ENCODE data around the gene MATR3.

Gene MATR3

DNA sequence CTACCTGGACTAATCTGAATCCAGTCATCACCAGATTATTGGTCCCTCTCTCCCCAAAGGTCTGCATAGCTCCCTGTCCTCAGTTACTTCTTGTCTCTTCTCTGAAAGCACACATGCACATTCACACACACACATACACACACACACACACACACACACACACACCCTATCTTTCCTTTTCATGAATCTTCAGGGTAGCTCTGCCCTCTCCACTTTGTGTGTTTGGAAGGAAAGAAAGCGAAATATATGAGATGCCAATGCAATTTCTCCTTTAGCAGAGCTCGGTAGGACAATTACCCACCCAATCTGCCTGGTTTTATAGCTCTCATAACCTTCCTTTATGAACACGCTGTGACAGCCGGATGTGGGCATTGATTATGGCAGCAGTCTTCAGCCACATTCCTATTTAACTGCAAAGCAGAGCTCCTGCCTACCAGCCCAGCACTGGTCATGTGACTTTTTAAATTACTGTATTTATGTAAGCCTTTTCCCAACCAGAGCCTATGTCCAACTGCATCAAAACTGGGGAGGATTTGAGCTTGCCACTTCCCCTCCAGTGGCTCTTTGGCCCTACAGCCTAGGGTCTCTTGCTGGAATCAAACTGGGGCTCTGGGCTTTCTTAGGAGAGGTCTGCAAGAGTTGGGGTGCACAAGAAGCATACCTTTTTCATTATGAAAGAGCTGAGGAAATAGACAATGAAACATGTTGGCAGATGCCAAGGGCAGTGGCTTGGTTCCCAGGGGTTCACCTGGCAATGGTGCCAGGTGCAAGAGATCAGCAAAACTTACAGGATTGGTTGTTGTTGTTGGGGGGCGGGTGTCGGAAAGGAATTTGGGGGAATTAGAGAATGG, 20.8 kb upstream of the MATR3 start:
- DNase-seq, result no peak

DNA sequence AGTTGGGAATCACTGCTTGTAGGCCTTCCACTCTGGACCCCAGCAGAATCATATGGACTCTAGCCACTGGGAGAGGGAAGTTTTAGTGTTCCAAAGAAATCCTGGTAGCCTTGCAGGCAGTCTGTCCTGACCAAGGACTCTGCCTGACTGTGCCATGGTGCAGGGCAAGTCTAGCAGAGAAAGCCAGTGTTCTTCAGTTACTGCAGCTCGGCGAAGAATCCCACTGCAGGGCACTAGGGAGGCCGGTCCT, 20.3 kb upstream of the MATR3 start:
- no peak for DNase-seq

DNA sequence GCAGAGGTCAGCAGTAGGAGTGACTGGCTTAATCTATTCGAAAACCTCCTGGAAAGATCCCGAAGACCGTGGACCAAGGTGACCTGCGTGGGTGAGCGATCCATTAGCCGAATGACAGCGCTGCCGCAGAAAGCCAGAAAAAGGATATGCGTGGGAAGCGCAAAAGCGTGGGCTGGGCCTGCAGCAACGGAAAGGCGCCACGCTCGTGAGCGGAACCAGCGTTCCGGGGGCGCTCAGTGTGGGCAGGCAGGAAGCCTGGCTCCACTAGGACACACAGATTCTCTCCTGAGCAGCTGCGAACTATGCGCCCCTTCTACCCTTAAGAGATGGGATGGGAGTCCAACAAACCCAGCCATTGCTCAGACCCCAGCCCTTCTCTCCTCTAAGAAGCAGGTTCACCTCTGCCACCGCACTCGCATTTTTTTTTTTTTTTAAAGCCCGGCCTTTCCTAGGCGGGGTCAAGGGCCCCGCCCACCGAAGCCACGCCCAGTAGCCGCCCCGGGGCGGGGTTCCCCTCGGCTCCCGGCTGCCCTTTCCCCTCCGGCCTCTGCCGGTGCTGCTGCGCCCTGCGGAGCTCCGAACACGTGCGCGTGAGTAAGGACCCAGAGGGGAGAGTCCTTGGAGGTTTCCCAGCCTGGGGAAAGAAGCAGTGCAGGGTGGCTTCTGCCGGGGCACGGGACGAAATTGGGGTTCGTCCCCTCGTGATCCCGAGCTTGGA, 19.8 kb upstream of the MATR3 start:
- peak; percentile 86 for DNase-seq

DNA sequence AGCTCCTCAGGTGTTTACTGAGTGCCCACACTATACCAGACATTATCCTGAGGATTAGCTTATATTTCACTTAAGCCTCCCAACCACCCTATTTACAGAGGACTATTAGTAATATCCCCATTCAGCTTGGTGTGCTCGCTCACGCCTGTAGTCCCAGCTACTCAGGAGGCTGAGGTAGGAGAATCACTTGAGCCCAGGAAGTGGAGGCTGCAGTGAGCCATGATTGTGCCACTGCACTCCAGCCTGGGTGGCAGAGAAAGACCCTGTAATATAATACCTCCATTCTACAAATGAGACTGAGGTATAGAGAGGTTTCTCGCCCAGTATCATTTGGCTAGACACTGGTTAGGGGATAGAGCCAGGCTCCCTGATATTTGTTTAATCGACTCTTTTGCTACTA, 18.0 kb upstream of the MATR3 start:
- no peak for DNase-seq

DNA sequence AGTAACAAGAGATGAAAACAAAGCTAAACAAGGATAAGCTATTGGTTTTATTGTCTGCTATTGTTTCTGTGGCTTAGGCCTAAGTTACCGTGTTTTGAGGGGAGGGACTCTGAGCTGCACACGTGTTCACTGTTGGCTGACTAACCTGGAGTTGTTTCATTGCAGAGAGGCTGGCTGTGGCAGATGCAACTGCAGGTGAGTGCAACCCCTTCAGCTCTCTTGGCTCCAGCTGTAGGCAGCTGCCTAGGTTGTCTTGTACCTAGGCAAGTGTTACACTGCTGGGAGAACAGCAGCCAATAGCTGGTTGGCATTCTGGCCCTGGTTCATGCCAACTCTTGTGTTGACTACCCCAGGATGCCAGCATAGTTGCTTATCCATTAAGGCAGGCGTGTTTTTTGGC, 17.6 kb upstream of the MATR3 start:
- no peak for DNase-seq

DNA sequence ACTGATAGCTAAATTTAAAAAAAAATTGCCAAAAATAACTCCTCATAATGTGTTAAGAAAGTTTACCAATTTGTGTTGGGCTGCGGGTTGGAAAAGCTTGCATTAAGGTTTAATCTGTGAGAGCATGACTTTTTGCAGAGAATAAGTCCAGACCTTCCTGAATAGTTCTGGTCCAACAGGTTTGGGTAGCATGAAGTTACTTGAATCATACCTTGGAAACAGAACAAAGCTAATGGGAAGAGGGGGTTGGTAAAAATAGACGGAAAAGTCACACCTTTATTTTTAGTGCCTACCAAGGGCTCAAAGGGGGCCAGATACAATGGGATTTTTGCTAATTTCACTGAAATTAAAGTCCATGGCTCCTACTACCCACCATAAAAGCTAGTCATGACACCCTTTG, 17.1 kb upstream of the MATR3 start:
- no peak for DNase-seq

DNA sequence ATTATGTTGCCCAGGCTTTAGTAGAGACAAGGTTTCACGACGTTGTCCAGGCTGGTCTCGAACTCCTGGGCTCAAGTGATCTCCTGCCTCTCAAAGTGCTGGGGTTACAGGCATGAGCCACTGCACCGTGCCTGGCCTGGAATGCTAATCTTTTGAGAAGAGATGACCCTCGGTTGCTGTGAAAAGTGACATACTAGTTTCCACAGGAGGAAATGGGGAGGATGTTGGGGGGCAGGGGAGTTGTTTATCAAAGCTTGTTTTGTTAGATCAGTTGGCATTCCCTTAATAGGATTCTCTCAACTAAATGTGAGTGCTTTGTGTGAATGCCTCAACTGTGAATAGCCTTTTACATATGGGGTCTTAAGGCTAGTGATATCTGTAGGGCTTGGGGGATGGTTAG, 16.4 kb upstream of the MATR3 start:
- DNase-seq, result no peak

DNA sequence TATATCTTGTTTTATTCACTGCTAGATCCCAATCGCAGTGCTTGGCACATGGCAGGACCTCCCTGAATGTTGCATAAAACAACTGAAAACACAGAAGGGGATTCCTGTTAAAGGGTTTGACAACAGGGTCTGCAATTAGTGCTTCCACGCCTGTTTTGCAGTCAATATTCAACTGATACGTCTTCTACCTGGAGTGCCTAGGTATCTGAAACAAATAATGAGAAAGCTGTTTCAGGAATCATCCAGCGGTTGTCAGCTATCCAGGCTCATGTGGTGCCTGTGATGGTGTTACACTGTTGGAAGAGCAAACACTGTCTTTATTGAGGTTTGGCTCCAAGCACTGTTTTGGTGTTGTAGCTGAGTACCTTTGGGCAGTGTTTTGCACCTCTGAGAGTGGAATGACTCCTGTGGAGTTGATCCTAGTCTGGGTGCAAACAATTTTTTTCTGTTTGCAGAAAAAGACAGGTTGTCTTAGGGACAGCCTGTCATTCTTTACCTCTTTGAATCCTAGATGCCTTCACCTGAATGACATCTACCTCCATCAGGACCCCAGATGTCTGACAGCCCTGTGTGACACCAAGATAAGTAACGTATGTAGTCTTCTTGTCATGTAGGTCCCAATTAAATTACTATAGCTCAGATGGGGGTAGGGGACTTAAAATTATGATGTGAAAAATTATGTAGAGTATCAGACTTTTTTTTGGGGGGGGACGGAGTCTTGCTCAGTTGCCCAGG, 14.8 kb upstream of the MATR3 start:
- DNase-seq, result no peak

DNA sequence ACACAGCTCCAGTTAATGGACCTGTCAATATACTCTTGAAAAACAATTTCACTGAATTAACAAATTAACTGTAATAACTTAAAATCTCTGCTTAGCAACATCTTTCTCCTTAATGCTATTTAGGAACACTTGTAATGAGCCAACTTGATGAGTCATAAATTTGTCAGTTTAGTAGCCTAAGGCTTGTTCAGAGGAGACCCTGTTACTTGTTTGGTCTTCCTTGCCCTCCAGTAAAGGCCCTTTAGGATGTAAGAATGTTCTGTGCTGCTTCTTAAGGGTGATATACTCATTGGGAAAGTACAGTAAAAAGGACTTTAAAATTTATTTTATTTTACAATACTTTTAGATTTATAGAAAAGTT, 11.4 kb upstream of the MATR3 start:
- no peak for DNase-seq

DNA sequence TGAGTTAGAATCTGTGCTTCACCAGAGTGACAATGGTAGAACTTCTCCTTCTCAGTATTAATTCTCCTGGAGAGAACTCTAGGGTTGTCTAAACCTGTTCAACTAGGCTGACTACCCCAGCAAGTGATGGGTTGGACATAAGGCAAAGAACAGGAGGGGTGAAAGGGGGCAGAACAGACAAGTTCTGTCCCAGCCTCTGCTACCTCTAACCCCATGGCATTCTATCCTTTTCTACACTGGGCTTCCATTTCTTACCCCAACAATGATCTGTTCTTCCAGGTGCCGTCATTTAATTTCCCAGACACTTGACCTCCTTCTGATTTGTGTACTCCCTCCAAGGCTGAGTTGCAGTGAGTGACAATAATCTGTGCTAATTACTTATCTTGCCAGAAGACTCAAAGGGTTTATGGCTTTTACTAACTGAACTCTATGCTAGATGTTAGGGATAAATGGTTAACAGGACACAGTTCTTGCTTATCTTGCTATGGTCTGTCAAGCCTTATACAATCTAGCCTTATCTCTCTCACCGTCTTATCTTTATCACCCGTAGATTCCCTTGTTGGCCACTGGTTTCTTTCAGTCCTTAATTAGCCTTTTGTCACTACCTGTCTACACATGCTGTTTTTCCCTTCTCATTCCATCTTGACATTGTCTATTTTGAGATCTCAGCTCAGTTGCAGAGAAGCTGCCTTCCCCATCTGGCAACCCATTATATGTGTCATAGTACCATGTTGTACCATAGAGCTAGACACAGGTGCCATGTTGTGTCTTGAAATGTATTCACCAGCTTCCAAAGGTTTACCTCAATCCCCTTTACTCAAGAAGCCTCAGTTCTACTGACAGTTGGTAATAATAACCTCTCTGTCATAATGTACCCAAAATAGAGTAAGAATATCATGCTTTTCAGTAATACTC, 10.0 kb upstream of the MATR3 start:
- DNase-seq, result no peak

DNA sequence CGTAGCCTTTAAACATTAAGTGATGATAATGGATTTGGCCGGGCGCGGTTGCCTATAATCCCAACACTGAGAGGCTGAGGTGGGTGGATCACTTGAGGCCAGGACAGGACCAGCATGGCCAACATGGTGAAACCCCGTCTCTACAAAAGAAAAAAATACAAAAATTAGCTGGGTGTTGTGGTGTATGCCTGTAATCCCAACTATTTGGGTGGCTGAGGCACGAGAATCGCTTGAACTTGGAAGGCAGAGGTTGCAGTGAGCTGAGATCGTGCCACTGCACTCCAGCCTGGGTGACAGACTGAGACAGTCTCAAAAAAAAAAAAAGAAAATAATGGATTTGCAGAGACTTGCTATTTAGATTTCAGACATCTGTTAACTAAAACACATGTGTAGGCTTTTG, 9.2 kb upstream of the MATR3 start:
- DNase-seq, result no peak

DNA sequence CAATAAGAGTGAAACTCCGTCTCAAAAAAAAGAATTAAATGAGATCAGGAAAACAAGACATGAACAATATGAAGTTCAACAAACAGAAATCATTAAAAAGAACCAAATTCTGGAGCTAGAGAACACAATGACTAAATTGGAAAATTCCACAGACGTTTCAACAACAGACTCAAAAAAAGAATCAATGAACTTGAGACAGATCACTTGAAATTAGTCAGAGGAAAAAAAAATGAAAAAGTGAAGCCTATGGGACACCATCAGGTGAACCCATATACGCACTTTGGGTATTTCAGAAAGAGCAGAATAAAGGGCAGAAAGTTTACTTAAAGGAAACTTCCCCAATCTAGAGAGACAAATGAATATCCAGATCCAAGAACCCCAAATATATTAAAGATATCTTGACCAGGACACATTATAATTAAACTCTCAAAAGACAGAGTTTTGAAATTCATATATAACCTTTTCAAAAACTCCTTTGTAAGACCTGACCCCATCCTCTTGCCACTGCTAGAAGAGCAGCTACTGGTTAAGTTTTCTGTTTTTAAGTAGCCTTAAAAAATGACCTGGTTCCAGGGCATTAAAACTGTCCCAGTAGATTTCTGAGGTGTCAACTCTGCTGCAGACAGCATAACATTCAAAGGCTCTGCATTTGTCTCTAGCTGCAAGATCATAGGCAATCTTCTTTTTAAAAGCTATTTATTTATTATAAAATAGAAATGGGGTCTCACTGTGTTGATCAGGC, 7.7 kb upstream of the MATR3 start:
- DNase-seq, result no peak

DNA sequence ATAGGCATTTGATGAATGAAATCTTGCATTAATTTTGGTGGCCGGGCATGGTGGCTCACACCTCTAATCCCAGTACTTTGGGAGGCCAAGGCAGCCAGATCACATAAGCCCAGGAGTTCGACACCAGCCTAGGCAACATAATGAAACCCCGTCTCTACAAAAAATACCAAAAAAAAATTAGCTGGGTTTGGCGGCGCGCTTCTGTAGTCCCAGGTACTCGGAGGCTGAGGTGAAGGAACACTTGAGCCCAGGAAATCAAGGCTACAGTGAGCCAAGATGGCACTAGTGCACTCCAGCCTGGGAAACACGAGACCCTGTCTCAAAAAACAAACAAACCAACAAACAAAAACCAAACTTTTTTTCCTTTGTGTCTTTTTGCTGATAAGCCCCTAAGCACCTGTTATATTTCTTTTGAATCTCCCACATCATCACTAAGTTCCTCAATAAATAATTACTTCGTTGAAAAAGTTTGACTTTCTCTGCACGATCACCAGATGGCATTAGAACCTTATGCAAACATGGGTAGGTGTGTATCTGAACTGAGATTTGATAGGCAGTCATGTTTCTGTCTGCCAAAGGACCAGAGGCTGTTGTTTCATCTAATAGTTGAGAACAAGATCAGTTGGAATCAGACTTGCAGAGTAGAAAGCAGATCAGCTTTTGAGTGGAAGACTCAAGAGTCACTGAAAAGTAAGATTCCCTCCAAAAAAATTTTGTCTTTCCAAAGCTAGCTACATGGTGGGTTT, 5.5 kb upstream of the MATR3 start:
- DNase-seq, result no peak

DNA sequence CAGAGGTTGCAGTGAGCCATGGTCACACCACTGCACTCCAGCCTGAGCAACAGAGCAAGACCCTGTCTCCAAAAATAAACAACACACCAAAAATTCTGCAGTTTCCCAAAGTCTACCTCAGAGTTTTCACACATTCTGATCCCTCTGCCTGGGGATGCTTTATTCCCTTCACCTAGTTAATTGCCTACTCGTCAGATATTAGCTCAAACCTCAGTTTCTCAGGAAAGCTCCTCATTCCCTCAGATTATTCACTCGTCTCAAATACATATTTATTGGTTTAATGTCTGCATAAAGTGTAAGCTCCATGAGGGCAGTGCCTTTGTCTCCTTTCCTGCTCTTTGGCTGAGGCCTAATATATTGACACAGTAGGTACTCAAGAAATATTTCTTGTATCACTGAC, 2.5 kb upstream of the MATR3 start:
- DNase-seq, result no peak

DNA sequence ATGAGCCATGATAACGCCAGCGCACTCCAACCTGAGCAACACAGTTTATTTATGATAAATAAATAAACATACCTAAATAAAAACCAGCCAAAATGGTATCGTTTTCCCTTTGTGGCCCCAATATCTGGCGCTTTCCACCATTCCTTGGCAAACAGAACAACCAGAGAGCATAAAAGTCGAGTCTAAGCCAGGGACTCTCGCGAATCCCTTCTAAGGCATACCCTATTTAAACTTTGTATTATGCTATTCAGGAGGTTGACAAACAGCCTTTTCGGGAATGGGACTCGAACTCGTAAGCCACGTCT, 386 bp upstream of the MATR3 start:
- DNase-seq, result no peak

DNA sequence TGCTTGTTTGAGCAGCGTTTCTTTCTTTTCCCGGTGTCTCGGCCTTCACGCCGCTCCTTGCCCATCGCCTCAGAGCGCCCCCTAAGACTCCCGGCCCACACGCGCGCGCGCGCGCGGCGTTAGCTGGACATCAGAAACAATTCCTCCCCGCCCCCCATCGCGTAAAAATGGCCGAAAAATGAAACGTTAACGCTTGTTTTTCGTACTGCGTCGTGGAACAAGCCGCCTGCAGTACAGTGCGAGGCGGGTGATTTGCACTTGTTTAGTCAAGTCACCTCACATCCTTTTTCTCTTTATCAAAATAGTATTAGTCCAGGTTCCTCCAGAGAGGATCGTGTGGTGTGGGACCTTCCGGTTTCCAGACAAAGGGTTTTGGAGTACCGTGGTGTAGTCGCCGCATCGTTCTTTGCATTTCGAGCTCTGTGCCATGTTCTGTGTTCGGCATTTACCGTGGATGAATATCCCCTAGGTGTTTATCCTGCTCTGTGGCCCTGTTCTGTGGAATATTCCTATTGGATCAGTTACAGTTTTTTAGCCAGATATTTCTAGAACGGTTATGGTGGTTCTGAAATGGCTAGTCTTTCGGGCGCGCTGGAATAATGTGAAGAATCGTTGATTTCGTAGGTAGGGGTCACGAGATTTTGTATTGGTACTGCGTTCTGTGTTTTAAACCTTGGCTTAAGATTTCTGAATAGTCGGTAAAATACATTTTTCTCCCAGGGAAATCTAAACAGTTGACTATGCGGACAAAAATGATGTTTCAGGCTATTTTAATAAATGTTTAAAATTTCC, 1.0 kb downstream of the MATR3 start:
- DNase-seq, result peak; percentile 56

DNA sequence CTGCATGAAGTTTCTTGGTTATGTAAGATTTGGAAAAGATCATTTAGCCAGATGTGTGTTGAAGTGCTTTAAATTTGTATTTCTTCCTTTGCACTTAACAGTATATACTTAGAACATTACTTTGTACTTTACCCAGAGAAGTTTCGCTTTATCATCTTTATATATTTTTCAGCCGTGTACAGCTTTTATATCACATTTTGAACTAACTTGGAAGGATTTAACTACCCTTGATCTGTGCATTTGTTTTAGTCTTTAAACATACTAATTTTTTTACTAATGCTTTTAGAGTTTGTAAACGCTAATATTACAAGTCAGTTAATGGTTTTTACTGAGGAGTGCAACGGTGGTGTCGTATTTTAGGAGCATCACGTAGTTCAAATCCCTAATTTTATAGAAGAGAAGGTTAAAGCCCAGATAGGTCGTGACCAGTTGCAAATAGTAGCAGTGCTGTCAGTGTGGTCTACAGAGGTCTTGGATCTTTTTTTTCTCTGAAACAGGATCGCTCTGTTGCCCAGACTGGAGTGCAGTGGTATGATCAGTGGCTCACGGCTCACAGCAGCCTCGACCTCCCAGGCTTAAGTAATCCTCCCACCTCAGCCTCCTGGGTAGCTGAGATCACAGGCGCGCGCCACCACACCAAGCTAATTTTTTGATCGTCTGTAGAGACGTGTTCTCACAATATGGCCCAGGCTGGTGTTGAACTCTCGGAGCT, 2.0 kb downstream of the MATR3 start:
- DNase-seq, result no peak

DNA sequence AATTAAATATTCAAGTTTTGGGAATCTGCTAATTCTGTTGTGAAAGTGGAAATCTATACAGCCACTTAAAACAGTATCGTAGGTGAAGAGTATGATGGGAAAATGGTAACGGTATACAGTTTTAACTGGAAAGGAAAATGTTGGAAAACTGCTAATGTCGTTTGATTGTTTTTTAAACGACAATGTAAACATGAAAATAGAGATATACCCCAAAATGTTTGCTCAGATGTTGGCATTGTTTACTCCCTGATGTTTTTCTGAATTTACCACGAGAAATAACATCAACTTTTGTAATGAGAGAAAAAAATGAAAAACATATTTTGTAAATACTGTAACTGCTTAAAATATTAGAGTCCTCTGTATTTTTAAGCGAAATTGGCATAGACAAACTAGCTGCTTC, 2.7 kb downstream of the MATR3 start:
- DNase-seq, result no peak

DNA sequence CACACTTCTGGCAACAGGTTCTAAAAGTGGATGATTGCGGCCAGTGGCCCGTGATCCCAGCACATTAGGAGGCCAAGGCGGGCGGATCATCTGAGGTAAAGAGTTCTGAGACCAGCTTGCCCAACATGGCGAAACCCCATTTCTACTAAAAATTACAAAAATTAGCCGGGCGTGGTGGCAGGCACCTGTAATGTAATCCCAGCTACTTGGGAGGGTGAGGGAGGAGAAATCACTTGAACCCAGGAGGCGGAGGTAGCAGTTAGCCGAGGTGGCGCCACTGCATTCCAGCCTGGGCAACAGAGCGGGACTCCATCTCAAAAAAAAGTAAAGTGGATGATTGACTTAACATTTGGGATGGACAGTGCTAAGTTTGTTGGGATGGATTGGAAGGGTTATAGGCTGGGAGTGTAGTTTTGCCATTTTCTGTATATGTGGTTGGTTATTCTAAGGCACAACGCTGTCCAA, 3.4 kb downstream of the MATR3 start:
- no peak for DNase-seq

DNA sequence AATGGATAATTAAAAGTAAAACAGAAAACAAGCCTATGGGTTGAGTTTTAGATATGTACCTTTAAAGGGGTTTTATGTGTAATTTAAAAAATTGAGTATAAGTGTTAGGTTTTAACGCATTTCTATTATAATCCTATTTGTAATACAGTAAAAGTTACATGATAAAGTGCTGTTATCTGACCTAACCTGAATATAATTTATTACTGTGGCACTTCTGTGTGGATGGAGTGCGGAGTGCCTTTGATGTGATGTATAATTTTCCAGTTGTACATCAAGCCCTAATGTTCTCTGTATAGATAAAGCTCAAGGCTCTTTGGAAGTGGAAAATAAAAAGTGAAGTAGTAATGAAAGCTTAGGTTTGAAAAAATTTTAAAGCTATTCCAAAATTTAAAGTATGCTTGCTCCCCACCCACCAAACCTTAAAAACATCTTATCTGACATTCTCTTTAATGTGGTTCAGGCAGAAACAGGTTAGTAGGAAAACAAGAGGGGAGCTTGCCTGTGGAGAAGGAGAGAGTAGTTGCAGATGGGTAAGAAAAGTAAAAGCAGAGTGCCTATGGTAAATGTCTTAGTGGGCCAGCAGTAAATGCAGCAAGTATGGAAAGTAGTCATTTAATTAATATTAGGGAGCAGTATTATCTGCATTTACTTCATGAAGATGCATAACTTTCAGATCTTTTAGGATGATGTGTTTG, 4.0 kb downstream of the MATR3 start:
- no peak for DNase-seq

All from CD4-positive, alpha-beta T cell treated with Interferon gamma for 1 hour (primary cell).